ENCODE measurements around the gene GREM2. TPM values are rescaled to one million over a fixed set of nuclear protein-coding genes. Genes with fewer than 3 reads are reported as not detected.

Gene GREM2
- total RNA-seq, 1 donor from 2014 or later: 4.2 TPM

DNA sequence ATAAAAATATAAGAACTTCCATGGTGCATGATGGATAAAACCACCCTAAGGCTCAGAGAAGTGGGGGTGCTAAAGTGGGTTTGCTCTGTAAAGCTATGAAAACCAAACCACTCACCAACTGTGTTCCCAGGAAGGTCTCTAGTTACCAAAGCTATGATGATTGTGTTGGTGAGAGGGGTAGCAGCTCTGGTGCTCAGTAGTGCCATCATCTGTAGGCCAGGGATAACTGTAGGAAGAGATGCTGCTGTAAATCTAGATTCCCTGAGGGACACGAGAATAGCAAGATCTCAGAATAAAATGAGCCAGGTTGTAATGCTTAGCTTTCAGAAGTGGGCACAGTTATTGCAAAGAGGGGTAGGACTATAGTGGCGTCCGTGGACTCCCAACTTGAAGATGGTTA, 124.5 kb downstream of the GREM2 start:
- no peaks in the 10 kb centered on the region for H3K4me1 Mint-ChIP-seq (ENCODE audit: unreplicated experiment)
- H3K9me3 Mint-ChIP-seq: peaks cover 17% of the 10 kb centered on the region
- H3K36me3 Mint-ChIP-seq: no peaks in the 10 kb centered on the region
- no peak for TF ChIP-seq CTCF (conservative IDR thresholded peaks at IDR 0.05)
- H3K27ac Mint-ChIP-seq: no peak overlapping the region
- peaks cover 19% of the 10 kb centered on the region for H3K27me3 Mint-ChIP-seq
- DNase-seq (ENCODE audit: extremely low spot score, unreplicated experiment): no peak
- H3K4me3 Mint-ChIP-seq: no peak overlapping the region

- TF ChIP-seq CTCF (conservative IDR thresholded peaks at IDR 0.05): no peak
- Mint-ChIP-seq H3K4me3 (no peak overlapping the region), H3K27me3 (peaks cover 19% of the 10 kb centered on the region), H3K27ac (no peak overlapping the region), H3K36me3 (no peaks in the 10 kb centered on the region), H3K9me3 (peaks cover 13% of the 10 kb centered on the region), H3K4me1 (ENCODE audit: unreplicated experiment) (no peaks in the 10 kb centered on the region)
- DNase-seq (ENCODE audit: extremely low spot score, unreplicated experiment): no peak
These were observed 125.3 kb downstream of the GREM2 start for GRCh38 chr1:240486611-240487010.

DNA sequence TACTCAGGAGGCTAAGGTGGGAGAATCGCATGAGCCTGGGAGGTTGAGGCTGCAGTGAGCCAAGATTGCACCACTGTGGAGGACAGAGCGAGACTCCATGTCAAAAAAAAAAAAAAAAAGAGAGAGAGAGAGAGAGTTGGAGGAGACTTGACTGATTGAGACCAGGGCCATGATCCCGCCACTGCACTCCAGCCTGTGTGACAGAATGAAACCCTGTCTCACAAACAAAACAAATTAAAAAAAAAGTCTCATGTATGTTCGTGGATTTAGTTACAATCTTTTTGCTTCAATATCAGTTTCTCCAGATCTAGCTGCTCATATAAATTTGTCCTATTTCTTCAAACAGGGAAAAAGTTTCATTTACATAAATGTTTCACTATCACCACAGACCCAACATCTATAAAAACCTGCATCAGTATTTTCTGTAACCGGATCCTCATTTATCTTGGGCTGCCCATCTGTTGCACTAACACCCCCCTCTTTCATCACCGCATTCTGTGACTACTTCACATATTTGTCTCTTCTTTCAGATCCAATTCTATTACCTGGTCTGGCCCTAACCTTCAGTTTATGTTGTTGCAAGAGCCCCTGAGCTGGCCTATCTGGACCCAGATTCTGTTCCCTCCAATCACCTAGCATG, 127.0 kb downstream of the GREM2 start:
- H3K4me1 Mint-ChIP-seq (ENCODE audit: unreplicated experiment): no peaks in the 10 kb centered on the region
- DNase-seq (ENCODE audit: extremely low spot score, unreplicated experiment): no peak
- H3K36me3 Mint-ChIP-seq: no peaks in the 10 kb centered on the region
- H3K27ac Mint-ChIP-seq: no peak overlapping the region
- peaks cover 8% of the 10 kb centered on the region for H3K9me3 Mint-ChIP-seq
- H3K27me3 Mint-ChIP-seq: peaks cover 14% of the 10 kb centered on the region
- H3K4me3 Mint-ChIP-seq: no peak overlapping the region
- no peak for TF ChIP-seq CTCF (conservative IDR thresholded peaks at IDR 0.05)

DNA sequence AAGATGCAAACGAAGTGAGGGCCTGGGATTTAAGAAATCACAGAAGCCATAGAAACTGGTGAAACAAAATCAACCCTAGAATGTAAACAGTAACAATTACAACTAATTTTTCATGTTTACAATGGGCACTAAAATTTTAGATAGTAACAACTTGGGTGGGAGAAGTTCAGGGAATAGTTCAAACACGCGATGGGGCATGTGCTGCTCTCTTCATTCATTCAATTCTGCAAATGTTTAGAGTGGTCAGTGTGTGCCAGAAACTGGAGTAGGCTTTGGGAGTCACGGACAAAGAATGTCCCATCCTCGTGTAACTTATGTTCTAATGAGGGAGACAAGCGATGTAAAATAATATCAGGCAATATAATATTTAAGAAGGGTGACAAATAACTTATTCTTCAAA, 133.4 kb downstream of the GREM2 start:
- Mint-ChIP-seq H3K27me3 (peaks cover 1% of the 10 kb centered on the region), H3K4me3 (no peak overlapping the region), H3K4me1 (ENCODE audit: unreplicated experiment) (no peaks in the 10 kb centered on the region), H3K27ac (no peak overlapping the region), H3K9me3 (peaks cover 1% of the 10 kb centered on the region), H3K36me3 (no peaks in the 10 kb centered on the region)
- no peak for TF ChIP-seq CTCF (conservative IDR thresholded peaks at IDR 0.05)
- no peak for DNase-seq (ENCODE audit: extremely low spot score, unreplicated experiment)

DNA sequence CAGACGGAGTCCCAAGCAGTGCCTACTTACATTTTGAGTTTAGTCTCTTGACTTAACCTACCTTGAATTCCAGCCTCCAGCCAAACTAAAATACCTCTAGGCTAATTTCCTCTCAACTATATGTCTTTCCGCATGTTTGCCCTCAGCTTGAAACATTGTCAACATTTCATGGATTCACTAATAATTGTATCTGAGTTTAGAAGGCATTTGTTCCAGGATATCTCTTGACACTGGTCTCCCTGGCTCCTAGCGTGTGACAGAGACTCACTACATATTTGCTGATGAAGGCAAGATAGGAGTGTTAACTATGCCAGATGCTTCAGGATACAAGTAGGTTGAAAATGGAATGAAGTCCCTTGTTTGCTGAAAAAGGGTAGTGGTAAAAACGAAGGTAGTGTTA, 136.1 kb downstream of the GREM2 start:
- Mint-ChIP-seq H3K4me1 (ENCODE audit: unreplicated experiment) (no peaks in the 10 kb centered on the region), H3K27me3 (no peaks in the 10 kb centered on the region), H3K36me3 (no peaks in the 10 kb centered on the region), H3K4me3 (no peak overlapping the region), H3K27ac (no peak overlapping the region), H3K9me3 (no peaks in the 10 kb centered on the region)
- no peak for TF ChIP-seq CTCF (conservative IDR thresholded peaks at IDR 0.05)
- DNase-seq (ENCODE audit: extremely low spot score, unreplicated experiment): no peak

Data from type B pancreatic cell (in vitro differentiated cells).